CD4-positive, alpha-beta T cell treated with Interleukin-21 for 1 hour (primary cell): ENCODE results near the gene TCTN3.
A peak's percentile ranks its signal among the peaks of the same experiment; 100 is the strongest.
"Not testable (repeated sequence)": the region's sequence is repeated elsewhere in the genome, so short reads cannot be mapped to it uniquely, and the experiment has no call there.

ENCODE experiments used
- DNase-seq: peaks from one replicate; pipeline ENCODE4 v3.0.0-alpha.2; 2020

TCTN3 gene, protein sequence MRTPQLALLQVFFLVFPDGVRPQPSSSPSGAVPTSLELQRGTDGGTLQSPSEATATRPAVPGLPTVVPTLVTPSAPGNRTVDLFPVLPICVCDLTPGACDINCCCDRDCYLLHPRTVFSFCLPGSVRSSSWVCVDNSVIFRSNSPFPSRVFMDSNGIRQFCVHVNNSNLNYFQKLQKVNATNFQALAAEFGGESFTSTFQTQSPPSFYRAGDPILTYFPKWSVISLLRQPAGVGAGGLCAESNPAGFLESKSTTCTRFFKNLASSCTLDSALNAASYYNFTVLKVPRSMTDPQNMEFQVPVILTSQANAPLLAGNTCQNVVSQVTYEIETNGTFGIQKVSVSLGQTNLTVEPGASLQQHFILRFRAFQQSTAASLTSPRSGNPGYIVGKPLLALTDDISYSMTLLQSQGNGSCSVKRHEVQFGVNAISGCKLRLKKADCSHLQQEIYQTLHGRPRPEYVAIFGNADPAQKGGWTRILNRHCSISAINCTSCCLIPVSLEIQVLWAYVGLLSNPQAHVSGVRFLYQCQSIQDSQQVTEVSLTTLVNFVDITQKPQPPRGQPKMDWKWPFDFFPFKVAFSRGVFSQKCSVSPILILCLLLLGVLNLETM

GRCh38 chr10:95693668-95694534 is at the start of gene TCTN3:
TCTN3 (minus strand) TSS chr10:95693927; CDS start chr10:95693899, 28 bp downstream.
- peak; percentile 99 for DNase-seq

DNA sequence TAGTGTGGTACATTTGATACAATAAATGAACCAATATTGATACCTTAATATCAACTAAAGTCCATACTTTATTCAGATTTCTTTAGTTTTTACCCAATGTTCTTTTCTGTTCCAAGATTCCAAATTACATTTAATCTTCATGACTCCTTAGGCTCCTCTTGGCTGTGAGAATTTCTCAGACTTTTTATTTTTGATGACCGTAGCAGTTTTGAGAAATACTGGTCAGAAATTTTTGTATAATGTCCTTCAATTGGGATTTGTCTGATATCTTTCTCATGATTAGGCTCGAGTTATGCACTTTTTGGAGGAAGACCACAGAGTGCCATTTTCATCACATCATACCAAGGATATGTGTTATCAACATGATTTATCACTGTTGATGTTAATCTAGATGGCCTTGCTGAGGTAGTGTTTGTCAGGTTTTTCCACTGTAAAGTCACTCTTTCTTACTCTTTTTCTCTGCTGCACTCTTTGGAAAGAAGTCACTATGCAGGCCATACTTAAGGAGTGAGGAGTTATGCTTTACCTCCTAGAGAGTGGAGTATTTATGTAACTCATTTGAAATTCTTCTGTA is 49.3 kb upstream of the TCTN3 start:
- DNase-seq, result no peak

- no peak for DNase-seq
These were observed 48.8 kb upstream of the TCTN3 start for GRCh38 chr10:95742485-95742884.

DNA sequence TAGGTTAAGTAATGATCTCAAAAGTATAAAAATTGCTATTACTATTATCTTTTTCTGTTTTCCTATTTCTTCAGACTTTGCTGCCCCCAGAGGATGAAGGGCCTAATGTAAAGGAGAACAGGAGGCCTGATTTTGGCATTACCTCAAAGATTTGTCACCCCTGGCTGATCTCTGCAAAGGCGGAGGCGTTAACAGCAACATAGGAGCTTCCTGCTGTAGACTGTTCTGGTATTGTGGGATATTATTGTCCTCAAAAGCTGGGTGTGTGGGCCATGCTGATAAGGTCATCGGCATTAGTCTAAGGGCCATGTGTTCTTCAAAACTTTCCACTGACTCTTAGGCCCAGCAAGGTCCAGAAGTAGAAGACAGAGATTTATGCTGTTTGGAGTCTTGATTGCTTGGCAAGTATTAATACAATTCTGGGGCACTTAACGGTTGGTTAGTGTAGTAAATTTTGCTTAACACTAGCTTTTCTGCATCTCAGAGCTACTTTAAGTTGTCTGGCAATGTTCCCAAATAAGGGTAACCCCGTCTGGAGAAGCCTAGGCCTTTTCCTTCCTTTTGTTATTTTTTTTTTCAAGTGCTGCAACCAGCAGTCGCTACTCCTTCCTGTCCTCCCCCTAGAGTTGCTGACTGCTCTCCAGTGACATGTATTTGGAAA is 48.2 kb upstream of the TCTN3 start:
- no peak for DNase-seq

DNA sequence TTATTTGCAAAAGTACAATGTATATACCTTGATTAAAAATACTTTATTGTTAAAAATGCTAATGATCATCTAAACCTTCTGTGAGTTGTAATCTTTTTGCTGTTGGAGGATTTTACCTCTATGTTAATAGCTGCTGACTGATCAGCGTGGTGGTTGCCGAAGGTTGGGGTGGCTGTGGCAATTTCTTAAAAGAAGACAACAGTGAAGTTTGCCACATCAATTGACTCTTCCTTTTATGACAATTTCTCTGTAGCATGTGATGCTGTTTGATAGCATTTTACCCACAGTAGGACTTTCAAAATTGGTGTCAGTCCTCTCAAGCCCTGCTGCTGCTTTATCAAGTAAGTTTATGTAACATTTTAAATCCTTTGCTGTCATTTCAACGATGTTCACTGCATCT is 45.3 kb upstream of the TCTN3 start:
- DNase-seq, result no peak

DNA sequence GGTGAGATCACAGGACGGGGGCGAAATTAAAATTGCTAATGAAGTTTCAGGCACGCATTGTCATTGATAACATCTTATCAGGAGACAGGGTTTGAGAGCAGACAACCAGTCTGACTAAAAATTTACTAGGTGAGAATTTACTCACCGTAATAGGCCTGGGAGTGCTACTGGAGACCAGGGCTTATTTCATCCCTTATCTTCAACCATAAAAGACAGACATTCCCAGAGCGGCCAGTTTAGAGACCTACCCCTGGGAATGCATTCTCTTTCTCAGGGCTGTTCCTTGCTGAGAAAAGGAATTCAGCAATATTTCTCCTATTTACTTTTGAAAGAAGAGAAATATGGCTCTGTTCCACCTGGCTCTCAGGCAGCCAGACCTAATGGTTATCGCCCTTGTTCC is 39.2 kb upstream of the TCTN3 start:
- not testable (repeated sequence) for DNase-seq

GRCh38 chr10:95730233-95730632 is 36.5 kb upstream of the TCTN3 start:
- no peak for DNase-seq

DNA sequence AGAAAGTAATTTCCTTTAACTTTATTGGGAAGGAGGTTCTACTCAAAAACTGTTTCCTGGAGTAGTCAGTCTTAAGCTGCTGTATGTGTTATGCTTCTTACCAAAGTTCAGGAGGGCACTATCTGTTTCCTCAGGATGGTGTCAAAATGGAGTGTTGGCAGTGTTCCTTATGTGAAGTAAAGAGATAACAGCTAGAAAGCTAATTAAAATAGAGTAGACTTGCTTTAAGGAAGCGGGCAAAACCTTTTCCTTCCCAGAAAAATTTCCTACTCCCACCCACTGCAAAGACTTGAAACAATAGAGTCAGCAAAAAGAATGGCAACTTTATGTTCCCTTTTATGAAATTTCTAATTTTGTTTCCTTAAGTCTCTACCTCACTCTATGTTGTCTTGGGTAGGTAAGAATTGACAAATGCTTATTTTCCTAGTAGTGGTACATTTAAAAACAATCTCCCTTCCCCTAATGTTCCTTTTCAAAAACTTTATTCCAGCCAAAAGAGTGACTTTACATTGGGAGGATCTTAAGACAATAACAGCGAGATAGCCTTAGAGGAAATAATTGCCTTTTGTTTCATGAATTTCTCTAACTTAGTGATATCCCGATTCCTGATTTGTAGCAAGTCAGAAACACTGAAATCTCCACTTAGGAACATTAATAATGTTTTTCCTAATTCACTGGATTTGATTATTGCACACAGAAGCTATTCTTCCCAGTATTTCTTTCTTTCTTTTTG is 35.8 kb upstream of the TCTN3 start:
- DNase-seq, result no peak

DNA sequence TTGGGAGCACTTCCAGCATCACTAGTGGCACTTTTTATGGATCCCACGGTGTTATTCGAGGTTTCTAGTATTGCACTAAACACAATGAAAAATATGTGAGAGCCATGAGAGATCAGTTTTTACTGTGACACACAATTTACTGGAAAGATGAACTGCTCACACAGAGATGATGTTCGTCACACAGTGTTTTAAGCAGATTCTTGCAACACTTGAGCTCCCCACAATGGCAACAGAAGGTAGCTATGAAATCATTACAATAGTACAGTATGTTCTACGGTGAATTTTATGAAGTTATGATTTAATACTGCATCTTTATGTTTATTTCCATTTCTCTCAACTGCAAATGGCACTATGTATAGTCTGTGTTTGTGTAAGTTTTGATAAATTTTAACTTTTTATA is 34.8 kb upstream of the TCTN3 start:
- no peak for DNase-seq

DNA sequence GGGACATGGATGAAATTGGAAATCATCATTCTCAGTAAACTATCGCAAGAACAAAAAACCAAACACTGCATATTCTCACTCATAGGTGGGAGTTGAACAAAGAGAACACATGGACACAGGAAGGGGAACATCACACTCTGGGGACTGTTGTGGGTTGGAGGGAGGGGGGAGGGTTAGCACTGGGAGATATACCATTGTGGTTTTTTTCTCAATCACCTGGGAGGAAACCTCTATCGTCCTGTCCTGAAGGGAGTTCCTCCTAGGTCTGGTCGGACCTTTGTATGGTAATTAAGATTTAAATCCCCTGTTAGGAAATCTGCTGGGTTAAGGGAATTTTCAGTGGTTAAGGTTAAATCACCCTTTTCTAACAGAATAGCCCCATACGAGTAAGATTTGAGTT is 28.8 kb upstream of the TCTN3 start:
- not testable (repeated sequence) for DNase-seq

DNA sequence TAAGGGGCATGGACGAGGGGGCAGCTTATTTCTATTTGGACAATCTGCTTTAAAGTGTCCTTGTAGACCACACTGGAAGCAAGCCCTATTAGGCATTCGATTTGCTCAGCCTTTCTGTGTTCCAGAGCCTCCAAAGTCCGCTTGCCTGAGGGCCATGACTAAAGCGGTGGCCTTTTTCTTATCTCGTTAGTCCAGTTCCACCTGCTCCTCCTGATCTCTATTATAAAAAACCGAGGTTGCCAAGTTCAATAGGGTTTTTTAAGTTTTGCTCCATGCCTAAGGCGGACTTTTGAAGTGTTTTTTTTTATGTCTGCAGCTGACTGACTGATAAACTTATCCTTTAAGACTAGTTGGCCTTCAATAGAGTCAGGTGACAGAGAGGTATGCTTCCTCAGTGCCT is 27.0 kb upstream of the TCTN3 start:
- not testable (repeated sequence) for DNase-seq

GRCh38 chr10:95716866-95717265 is 23.1 kb upstream of the TCTN3 start:
- DNase-seq, result no peak

- no peak for DNase-seq
These were observed 22.7 kb upstream of the TCTN3 start for GRCh38 chr10:95716466-95716865.

DNA sequence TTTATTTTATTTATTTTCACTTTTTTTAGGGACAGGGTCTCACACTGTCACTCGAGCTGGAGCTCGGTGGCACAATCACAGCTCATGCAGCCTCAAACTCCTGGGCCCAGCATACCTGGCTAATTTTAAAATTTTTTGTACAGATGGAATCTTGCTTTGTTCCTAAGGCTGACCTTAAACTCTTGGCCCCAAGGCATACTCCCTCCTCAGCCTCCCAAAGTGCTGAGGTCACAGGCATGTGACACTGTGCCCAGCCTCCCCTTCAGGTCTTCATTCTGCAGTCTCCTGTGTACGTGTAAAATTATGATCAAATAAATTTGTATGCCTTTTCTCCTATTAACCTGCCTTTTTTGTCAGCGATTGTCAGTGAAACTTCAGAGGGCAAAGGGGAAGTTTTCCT is 17.8 kb upstream of the TCTN3 start:
- no peak for DNase-seq

GRCh38 chr10:95706990-95707389 is 13.3 kb upstream of the TCTN3 start:
- no peak for DNase-seq

DNA sequence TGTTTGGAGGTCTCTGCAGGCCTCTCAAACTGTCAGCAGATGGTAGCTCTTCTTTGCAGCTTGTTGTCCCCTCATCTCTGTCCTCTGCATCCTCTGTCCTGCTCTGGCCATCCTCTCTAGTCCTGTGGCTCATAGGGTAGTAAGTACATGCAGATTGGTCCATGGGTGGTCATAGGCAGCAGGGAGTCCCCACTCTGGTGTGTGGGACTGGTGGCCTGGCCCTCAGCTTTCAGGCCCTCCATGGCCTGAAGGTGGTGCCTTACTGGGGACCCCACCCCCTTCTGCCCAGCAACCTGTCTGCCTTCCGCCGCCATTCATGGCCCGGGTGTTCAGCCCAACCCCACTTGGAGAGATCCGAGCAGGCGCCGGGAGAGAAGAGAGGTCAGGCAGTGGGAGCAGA is 12.8 kb upstream of the TCTN3 start:
- DNase-seq, result no peak

DNA sequence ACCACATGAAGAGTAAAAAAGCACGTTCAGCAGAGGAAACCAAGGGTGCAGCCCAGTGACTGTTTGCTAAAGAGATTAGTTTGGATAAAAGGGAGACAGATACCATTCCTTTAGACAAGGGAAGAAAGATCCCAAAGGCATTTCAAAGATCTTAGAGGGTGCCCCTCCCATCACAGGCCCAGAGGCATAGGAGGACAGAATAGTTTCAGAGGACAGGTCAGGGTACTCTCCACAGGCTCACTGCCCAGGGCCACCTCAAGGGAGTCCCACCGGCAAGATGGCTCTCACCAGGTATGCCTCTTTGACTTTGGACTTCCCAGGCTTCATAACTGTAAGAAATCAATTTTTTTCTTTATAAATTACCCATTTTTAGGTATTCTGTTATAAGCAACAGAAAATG is 4.7 kb upstream of the TCTN3 start:
- no peak for DNase-seq

DNA sequence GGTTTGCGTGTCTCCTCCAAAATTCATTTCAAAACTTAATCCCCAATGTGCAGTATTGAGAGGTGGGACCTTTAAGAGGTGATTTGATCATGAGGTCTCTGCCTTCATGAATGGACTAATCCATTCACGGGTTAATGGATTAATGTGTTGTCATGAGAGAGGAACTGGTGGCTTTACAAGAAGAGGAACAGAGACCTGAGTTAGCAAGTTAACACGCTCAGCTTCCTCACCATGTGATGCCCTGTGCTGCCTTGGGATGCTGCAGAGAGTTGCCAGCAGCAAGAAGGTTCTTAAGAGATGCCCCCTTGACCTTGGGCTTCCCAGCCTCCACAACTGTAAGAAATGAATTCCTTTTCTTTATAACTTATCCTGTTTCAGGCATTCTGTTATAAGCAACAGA is 3.7 kb upstream of the TCTN3 start:
- peak; percentile 13 for DNase-seq

DNA sequence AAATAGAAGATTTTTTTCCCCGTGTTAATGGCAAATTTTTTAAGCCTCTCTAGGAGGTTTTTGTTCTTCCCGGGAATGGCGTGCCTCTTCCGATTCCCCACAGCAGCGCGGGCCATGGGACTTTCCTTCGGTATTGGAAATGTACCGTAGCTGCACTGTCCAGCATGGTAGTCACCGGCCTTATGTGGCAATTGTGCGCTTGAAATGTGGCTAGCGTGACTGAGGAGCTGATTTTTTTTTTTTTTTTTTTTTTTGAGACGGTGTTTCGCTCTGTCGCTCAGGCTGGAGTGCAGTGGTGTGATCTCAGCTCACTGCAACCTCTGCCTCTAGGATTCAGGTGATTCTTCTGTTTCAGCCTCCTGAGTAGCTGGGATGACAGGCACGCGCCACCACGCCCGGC is 938 bp upstream of the TCTN3 start:
- no peak for DNase-seq

DNA sequence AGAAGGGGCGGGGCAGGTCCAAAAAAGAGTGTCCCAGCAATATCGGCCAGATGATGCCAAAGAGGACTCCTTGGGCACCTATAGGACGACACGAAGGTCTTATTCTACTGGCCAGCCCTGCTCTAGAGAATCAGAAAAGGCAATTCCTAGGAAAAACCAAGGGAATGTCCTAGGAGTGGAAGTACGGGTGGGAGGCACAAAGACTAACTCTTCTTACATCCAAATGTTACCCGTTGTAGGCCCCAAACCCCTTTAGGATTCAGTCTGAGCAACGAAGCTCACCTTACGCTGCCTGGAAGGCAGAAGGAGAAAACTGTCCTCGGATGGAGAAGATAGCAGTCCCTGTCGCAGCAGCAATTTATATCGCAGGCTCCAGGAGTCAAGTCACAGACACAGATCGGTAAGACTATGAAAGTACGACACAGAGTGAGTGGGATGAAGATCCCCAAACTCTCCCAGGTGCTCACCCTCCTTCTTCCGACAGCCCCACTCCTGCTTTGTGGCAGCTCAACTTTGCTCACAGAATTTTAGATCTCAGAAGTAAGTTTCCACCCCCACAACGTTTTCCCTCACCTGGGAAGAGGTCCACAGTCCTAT is 558 bp downstream of the TCTN3 start:
- no peak for DNase-seq

- DNase-seq, result no peak
These were observed 2.4 kb downstream of the TCTN3 start for GRCh38 chr10:95691281-95691680.

- DNase-seq, result no peak
These were observed 5.1 kb downstream of the TCTN3 start for GRCh38 chr10:95688648-95689047.
